Duodenal mucosa (tissue), 2 donors: Measurements from ENCODE around the gene LPCAT1.
"Not testable (repeated sequence)": the region's sequence is repeated elsewhere in the genome, so short reads cannot be mapped to it uniquely, and the experiment has no call there.

ENCODE experiments used
- H3K27ac ChIP-seq: one replicate; pipeline ENCODE4 v1.7.0; 2013; ENCODE audit warnings: low read depth, low read length
- H3K27me3 ChIP-seq, 2 donors: one replicate each; pipeline ENCODE4 v1.7.0; 2013; ENCODE audit warnings: low read length in 2 of 2, control low read depth in 1 of 2; ENCODE audit not compliant: insufficient read depth in 2 of 2, control insufficient read depth in 1 of 2
- H3K36me3 ChIP-seq, 2 donors: one replicate each; pipeline ENCODE4 v1.7.0; 2013; ENCODE audit warnings: low read length in 2 of 2, control low read depth in 1 of 2; ENCODE audit not compliant: insufficient read depth in 2 of 2, control insufficient read depth in 1 of 2
- H3K4me1 ChIP-seq, 2 donors: one replicate each; pipeline ENCODE4 v1.7.0; 2013; ENCODE audit warnings: low read length in 2 of 2, control low read depth in 1 of 2; ENCODE audit not compliant: insufficient read depth in 2 of 2, control insufficient read depth in 1 of 2
- H3K4me3 ChIP-seq, 2 donors: one replicate each; pipeline ENCODE4 v1.7.0; 2013; ENCODE audit warnings: low read length in 2 of 2, low read depth in 1 of 2
- H3K9ac ChIP-seq, 2 donors: one replicate each; pipeline ENCODE4 v1.7.0; 2013; ENCODE audit warnings: low read length in 2 of 2, low read depth in 1 of 2
- H3K9me3 ChIP-seq, 2 donors: one replicate each; pipeline ENCODE4 v1.7.0; 2013; ENCODE audit warnings: low read length in 2 of 2, control low read depth in 1 of 2; ENCODE audit not compliant: control insufficient read depth in 1 of 2

The LPCAT1 gene

GRCh38 chr5:1465966-1466471 is 57.7 kb downstream of the LPCAT1 start:
- Histone ChIP-seq H3K36me3 (peaks cover 3 to 14% of the 10 kb centered on the region in 2 donors), H3K27me3 (no peaks in the 10 kb centered on the region), H3K9ac (no peak overlapping the region), H3K27ac (no peak overlapping the region), H3K4me3 (no peak overlapping the region), H3K9me3 (peaks cover 0 to 5% of the 10 kb centered on the region in 2 donors), H3K4me1 (peaks cover 10 to 14% of the 10 kb centered on the region in 2 donors)

GRCh38 chr5:1465117-1465516 is 58.6 kb downstream of the LPCAT1 start:
- Histone ChIP-seq H3K36me3 (peaks cover 3 to 14% of the 10 kb centered on the region in 2 donors), H3K4me1 (peaks cover 1 to 5% of the 10 kb centered on the region in 2 donors), H3K9me3 (peaks cover 0 to 5% of the 10 kb centered on the region in 2 donors), H3K27me3 (no peaks in the 10 kb centered on the region), H3K9ac (no peak overlapping the region), H3K27ac (no peak overlapping the region), H3K4me3 (no peak overlapping the region)

GRCh38 chr5:1464511-1464910 is 59.2 kb downstream of the LPCAT1 start:
- peaks cover 3 to 14% of the 10 kb centered on the region in 2 donors for H3K36me3 ChIP-seq
- no peak overlapping the region for H3K4me3 ChIP-seq
- peaks cover 0 to 5% of the 10 kb centered on the region in 2 donors for H3K9me3 ChIP-seq
- no peak overlapping the region for H3K9ac ChIP-seq
- H3K27ac ChIP-seq, result no peak overlapping the region
- H3K27me3 ChIP-seq, result no peaks in the 10 kb centered on the region
- H3K4me1 ChIP-seq, result no peaks in the 10 kb centered on the region

- Histone ChIP-seq H3K27me3 (no peaks in the 10 kb centered on the region), H3K4me3 (no peak overlapping the region), H3K9me3 (peaks cover 0 to 5% of the 10 kb centered on the region in 2 donors), H3K36me3 (peaks cover 3 to 14% of the 10 kb centered on the region in 2 donors), H3K9ac (no peak overlapping the region), H3K4me1 (no peaks in the 10 kb centered on the region), H3K27ac (no peak overlapping the region)
Observed at GRCh38 chr5:1464096-1464446, 59.7 kb downstream of the LPCAT1 start.

- Histone ChIP-seq H3K9me3 (peaks cover 0 to 7% of the 10 kb centered on the region in 2 donors), H3K27me3 (no peaks in the 10 kb centered on the region), H3K36me3 (peaks cover 3 to 14% of the 10 kb centered on the region in 2 donors), H3K4me1 (no peaks in the 10 kb centered on the region), H3K27ac (no peak overlapping the region), H3K4me3 (no peak overlapping the region), H3K9ac (no peak overlapping the region)
Observed at GRCh38 chr5:1463326-1464095, 60.2 kb downstream of the LPCAT1 start.

- no peaks in the 10 kb centered on the region for H3K27me3 ChIP-seq
- H3K36me3 ChIP-seq, result peaks cover 3 to 14% of the 10 kb centered on the region in 2 donors
- no peaks in the 10 kb centered on the region for H3K4me1 ChIP-seq
- H3K9ac ChIP-seq, result no peak overlapping the region
- no peak overlapping the region for H3K27ac ChIP-seq
- H3K9me3 ChIP-seq, result peaks cover 1 to 11% of the 10 kb centered on the region in 2 donors
- H3K4me3 ChIP-seq, result no peak overlapping the region
Observed at GRCh38 chr5:1462358-1462757, 61.4 kb downstream of the LPCAT1 start.

- Histone ChIP-seq H3K36me3 (peaks cover 3 to 14% of the 10 kb centered on the region in 2 donors), H3K4me1 (no peaks in the 10 kb centered on the region), H3K27ac (no peak overlapping the region), H3K4me3 (no peak overlapping the region), H3K27me3 (no peaks in the 10 kb centered on the region), H3K9ac (no peak overlapping the region), H3K9me3 (peaks cover 11 to 13% of the 10 kb centered on the region in 2 donors)
Observed at GRCh38 chr5:1461396-1461795, 62.4 kb downstream of the LPCAT1 start.

GRCh38 chr5:1460054-1460682 is 63.6 kb downstream of the LPCAT1 start:
- H3K9me3 ChIP-seq, result peaks cover 19 to 20% of the 10 kb centered on the region in 2 donors
- H3K9ac ChIP-seq, result no peak overlapping the region
- H3K4me3 ChIP-seq, result no peak overlapping the region
- H3K4me1 ChIP-seq, result no peaks in the 10 kb centered on the region
- no peak overlapping the region for H3K27ac ChIP-seq
- H3K27me3 ChIP-seq, result no peaks in the 10 kb centered on the region
- H3K36me3 ChIP-seq, result peaks cover 3 to 7% of the 10 kb centered on the region in 2 donors

- not testable (repeated sequence) for H3K4me3 ChIP-seq, H3K27ac ChIP-seq, H3K9ac ChIP-seq, H3K36me3 ChIP-seq, H3K4me1 ChIP-seq, H3K27me3 ChIP-seq
- peaks cover 17 to 19% of the 10 kb centered on the region in 2 donors for H3K9me3 ChIP-seq
Observed at GRCh38 chr5:1459435-1459834, 64.3 kb downstream of the LPCAT1 start.

- not testable (repeated sequence) for H3K9ac ChIP-seq, H3K27ac ChIP-seq, H3K4me3 ChIP-seq, H3K27me3 ChIP-seq, H3K4me1 ChIP-seq, H3K36me3 ChIP-seq
- peaks cover 20 to 27% of the 10 kb centered on the region in 2 donors for H3K9me3 ChIP-seq
Observed at GRCh38 chr5:1456110-1456881, 67.5 kb downstream of the LPCAT1 start.
